SK-N-SH (cell line): Measurements from ENCODE around the gene CLEC17A.

Experiments used
- NRF1 ChIP-seq: IDR thresholded peaks from 2 replicates; pipeline ENCODE4 v1.6.1; 2012; ENCODE audit warnings: low read depth, mild to moderate bottlenecking, low read length
- POLR2AphosphoS5 ChIP-seq: IDR thresholded peaks from 2 replicates; pipeline ENCODE4 v1.6.1; 2012; ENCODE audit warnings: low read depth, low read length
- REST ChIP-seq: IDR thresholded peaks from 2 replicates; pipeline ENCODE4 v1.6.1; 2012; ENCODE audit warnings: mild to moderate bottlenecking, low read depth, low read length, moderate library complexity
- SMC3 ChIP-seq: IDR thresholded peaks from 2 replicates; pipeline ENCODE4 v1.6.1; 2012; ENCODE audit warnings: low read depth, low read length, improper control_type of control experiment
- TAF1 ChIP-seq: IDR thresholded peaks from 2 replicates; pipeline ENCODE4 v1.6.1; 2012; ENCODE audit warnings: low read depth, mild to moderate bottlenecking, low read length, moderate library complexity, borderline replicate concordance
- USF2 ChIP-seq: fragments of 150-350 bp; IDR thresholded peaks from 2 replicates; pipeline ENCODE4 v1.6.1; 2017; ENCODE audit warnings: antibody characterized with exemption, low read length, low read depth, borderline replicate concordance
- TF ChIP-seq, protein P1 (sequence below): fragments of 200-600 bp; sonication (generic); IDR thresholded peaks from 2 replicates; pipeline ENCODE4 v1.6.1; 2017; ENCODE audit warnings: antibody characterized with exemption, mild to moderate bottlenecking, moderate library complexity
- TF ChIP-seq, protein P2 (sequence below): IDR thresholded peaks from 2 replicates; pipeline ENCODE4 v1.4.0; 2012; ENCODE audit warnings: low read depth

- TF ChIP-seq REST (no peak), NRF1 (no peak), USF2 (no peak), TAF1 (no peak), SMC3 (no peak), POLR2AphosphoS5 (no peak)
- TF ChIP-seq, protein P1, sequence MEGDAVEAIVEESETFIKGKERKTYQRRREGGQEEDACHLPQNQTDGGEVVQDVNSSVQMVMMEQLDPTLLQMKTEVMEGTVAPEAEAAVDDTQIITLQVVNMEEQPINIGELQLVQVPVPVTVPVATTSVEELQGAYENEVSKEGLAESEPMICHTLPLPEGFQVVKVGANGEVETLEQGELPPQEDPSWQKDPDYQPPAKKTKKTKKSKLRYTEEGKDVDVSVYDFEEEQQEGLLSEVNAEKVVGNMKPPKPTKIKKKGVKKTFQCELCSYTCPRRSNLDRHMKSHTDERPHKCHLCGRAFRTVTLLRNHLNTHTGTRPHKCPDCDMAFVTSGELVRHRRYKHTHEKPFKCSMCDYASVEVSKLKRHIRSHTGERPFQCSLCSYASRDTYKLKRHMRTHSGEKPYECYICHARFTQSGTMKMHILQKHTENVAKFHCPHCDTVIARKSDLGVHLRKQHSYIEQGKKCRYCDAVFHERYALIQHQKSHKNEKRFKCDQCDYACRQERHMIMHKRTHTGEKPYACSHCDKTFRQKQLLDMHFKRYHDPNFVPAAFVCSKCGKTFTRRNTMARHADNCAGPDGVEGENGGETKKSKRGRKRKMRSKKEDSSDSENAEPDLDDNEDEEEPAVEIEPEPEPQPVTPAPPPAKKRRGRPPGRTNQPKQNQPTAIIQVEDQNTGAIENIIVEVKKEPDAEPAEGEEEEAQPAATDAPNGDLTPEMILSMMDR, result no peak
- TF ChIP-seq, protein P2, sequence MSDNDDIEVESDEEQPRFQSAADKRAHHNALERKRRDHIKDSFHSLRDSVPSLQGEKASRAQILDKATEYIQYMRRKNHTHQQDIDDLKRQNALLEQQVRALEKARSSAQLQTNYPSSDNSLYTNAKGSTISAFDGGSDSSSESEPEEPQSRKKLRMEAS, result no peak
These were observed 15.8 kb upstream of the CLEC17A start for GRCh38 chr19:14567079-14567478.
